H1 (cell line): ENCODE results near the gene LRRC32. TPM values are rescaled to one million over a fixed set of nuclear protein-coding genes. Genes with fewer than 3 reads are reported as not detected.

Experiments used
- CTCF ChIA-PET: fragments of 300-600 bp; sonication (Branson Sonifier 250); formaldehyde crosslinking; loops from one replicate; lab custom pipeline; 2021; ENCODE audit not compliant: partially characterized antibody; lab: Charles Lee
- POLR2A ChIA-PET: fragments of 300-600 bp; sonication (Branson Sonifier 250); formaldehyde crosslinking; loops from one replicate; lab custom pipeline; 2021; ENCODE audit warnings: inconsistent platforms; ENCODE audit not compliant: partially characterized antibody; lab: Charles Lee
- DNase-seq, 2 experiments: peaks; one replicate each; pipeline versions ENCODE4 v3.0.0 to v3.0.0-alpha.2; 2010 to 2022; ENCODE audit warnings: low spot score in 2 of 2, low read depth in 1 of 2, mixed read lengths in 1 of 2
- FAIRE-seq: peaks from 2 replicates; lab custom pipeline; 2011; peaks lifted over from hg19 to GRCh38; lab: Jason Lieb, UNC
- H2AFZ ChIP-seq: 2 replicates; pipeline ENCODE4 v1.8.1; 2012; ENCODE audit warnings: low read length, inconsistent platforms
- H2AK5ac ChIP-seq: 2 replicates; pipeline ENCODE4 v1.6.1; 2013; ENCODE audit warnings: low read depth, low read length
- H2BK120ac ChIP-seq: replicated peaks from 2 replicates; pipeline ENCODE3; 2013; ENCODE audit warnings: low read depth, low read length, inconsistent platforms
- H2BK12ac ChIP-seq: 2 replicates; pipeline ENCODE4 v1.6.1; 2013; ENCODE audit warnings: low read depth, low read length
- H2BK15ac ChIP-seq: 2 replicates; pipeline ENCODE4 v1.6.1; 2013; ENCODE audit warnings: low read length
- H2BK20ac ChIP-seq: 2 replicates; pipeline ENCODE4 v1.6.1; 2013; ENCODE audit warnings: low read length
- H2BK5ac ChIP-seq: 2 replicates; pipeline ENCODE4 v1.6.1; 2013; ENCODE audit warnings: low read depth, low read length
- H3K14ac ChIP-seq: 2 replicates; pipeline ENCODE4 v1.6.1; 2013; ENCODE audit warnings: inconsistent platforms; ENCODE audit not compliant: insufficient read length
- H3K18ac ChIP-seq: 2 replicates; pipeline ENCODE4 v1.6.1; 2013; ENCODE audit warnings: low read length; ENCODE audit errors: extremely low read depth
- H3K23ac ChIP-seq: 2 replicates; pipeline ENCODE4 v1.6.1; 2013; ENCODE audit warnings: inconsistent platforms; ENCODE audit not compliant: insufficient read length
- H3K23me2 ChIP-seq: 2 replicates; pipeline ENCODE4 v1.6.1; 2013; ENCODE audit warnings: low read depth, low read length
- H3K27ac ChIP-seq: 2 replicates; pipeline ENCODE4 v1.6.1; 2011; ENCODE audit warnings: low read depth, low read length, inconsistent platforms
- H3K27me3 ChIP-seq, 4 experiments: replicated peaks in 1 of 4; 1 replicate in 1 of 4; 2 replicates in 3 of 4; pipeline versions ENCODE4 v1.6.1 to v1.8.1; 2011 to 2013; ENCODE audit warnings: low read length in 3 of 4, mild to moderate bottlenecking in 3 of 4, inconsistent platforms in 2 of 4, mixed read lengths in 2 of 4, moderate library complexity in 1 of 4; ENCODE audit not compliant: control insufficient read depth in 3 of 4, insufficient read depth in 3 of 4; ENCODE audit errors: extremely low read depth in 1 of 4
- H3K36me3 ChIP-seq, 4 experiments: 2 replicates each; pipeline versions ENCODE4 v1.6.1 to v1.8.1; 2011 to 2013; ENCODE audit warnings: mild to moderate bottlenecking in 4 of 4, low read length in 3 of 4, moderate library complexity in 2 of 4, control low read depth in 1 of 4, inconsistent platforms in 1 of 4; ENCODE audit not compliant: insufficient read depth in 4 of 4, control insufficient read depth in 2 of 4
- H3K4ac ChIP-seq: replicated peaks from 2 replicates; pipeline ENCODE3; 2013; ENCODE audit warnings: low read length, low read depth, mixed read lengths, inconsistent platforms; ENCODE audit not compliant: insufficient read length
- H3K4me1 ChIP-seq, 4 experiments: replicated peaks in 1 of 4; 1 replicate in 1 of 4; 2 replicates in 3 of 4; pipeline versions ENCODE4 v1.6.1 to v1.8.1; 2011 to 2013; ENCODE audit warnings: low read length in 3 of 4, inconsistent platforms in 2 of 4, mixed read lengths in 1 of 4; ENCODE audit not compliant: insufficient read depth in 4 of 4, control insufficient read depth in 3 of 4
- H3K4me2 ChIP-seq, 2 experiments: 2 replicates each; pipeline versions ENCODE4 v1.6.1 to v1.8.1; 2011 to 2013; ENCODE audit warnings: low read depth in 2 of 2, low read length in 2 of 2, control low read depth in 1 of 2, inconsistent platforms in 1 of 2, mild to moderate bottlenecking in 1 of 2; ENCODE audit not compliant: insufficient read depth in 1 of 2
- H3K4me3 ChIP-seq, 4 experiments: fragments of 200-600, 300-600 bp in 1 of 4; sonication (generic), shearing (Covaris generic), sonication (Bioruptor Twin) in 1 of 4; 2 replicates each; pipeline versions ENCODE4 v1.5.1 to v1.8.1; 2011 to 2016; ENCODE audit warnings: low read length in 4 of 4, low read depth in 3 of 4, control low read depth in 2 of 4, inconsistent platforms in 2 of 4, mild to moderate bottlenecking in 2 of 4, mixed read lengths in 1 of 4, moderate library complexity in 1 of 4; ENCODE audit not compliant: insufficient read depth in 2 of 4; ENCODE audit errors: extremely low read depth in 1 of 4
- H3K56ac ChIP-seq: replicated peaks from 2 replicates; pipeline ENCODE3; 2013; ENCODE audit warnings: low read depth, mild to moderate bottlenecking, mixed read lengths, low read length, inconsistent platforms; ENCODE audit not compliant: insufficient read length
- H3K79me1 ChIP-seq: 2 replicates; pipeline ENCODE4 v1.6.1; 2013; ENCODE audit warnings: low read depth, low read length, control low read depth
- H3K79me2 ChIP-seq, 2 experiments: 2 replicates each; pipeline versions ENCODE4 v1.6.1 to v1.8.1; 2012 to 2013; ENCODE audit warnings: low read length in 2 of 2, mild to moderate bottlenecking in 2 of 2, inconsistent platforms in 1 of 2; ENCODE audit not compliant: insufficient read depth in 2 of 2, control insufficient read depth in 1 of 2
- H3K9ac ChIP-seq, 4 experiments: replicated peaks in 1 of 4; 1 replicate in 1 of 4; 2 replicates in 3 of 4; pipeline versions ENCODE4 v1.6.1 to v1.8.1; 2011 to 2013; ENCODE audit warnings: low read depth in 3 of 4, low read length in 3 of 4, control low read depth in 2 of 4, mild to moderate bottlenecking in 2 of 4, moderate library complexity in 2 of 4, inconsistent platforms in 1 of 4; ENCODE audit errors: extremely low read depth in 1 of 4
- H3K9me3 ChIP-seq, 2 experiments: 2 replicates each; pipeline versions ENCODE4 v1.6.1 to v1.8.1; 2012 to 2013; ENCODE audit warnings: mild to moderate bottlenecking in 2 of 2, moderate library complexity in 2 of 2, control low read depth in 1 of 2, inconsistent platforms in 1 of 2, low read depth in 1 of 2, low read length in 1 of 2, mixed read lengths in 1 of 2; ENCODE audit not compliant: insufficient read depth in 2 of 2
- H4K20me1 ChIP-seq, 2 experiments: replicated peaks in 1 of 2; 2 replicates each; pipeline versions ENCODE3 to v1.8.1; 2011 to 2013; ENCODE audit warnings: inconsistent platforms in 2 of 2, low read length in 2 of 2, mild to moderate bottlenecking in 1 of 2; ENCODE audit not compliant: insufficient read depth in 2 of 2, control insufficient read depth in 1 of 2
- H4K5ac ChIP-seq: 2 replicates; pipeline ENCODE4 v1.6.1; 2013; ENCODE audit warnings: low read length, low read depth, mixed read lengths, inconsistent platforms; ENCODE audit not compliant: insufficient read length
- H4K8ac ChIP-seq: 2 replicates; pipeline ENCODE4 v1.8.0; 2013; ENCODE audit warnings: mild to moderate bottlenecking, moderate library complexity, low read length, inconsistent platforms; ENCODE audit not compliant: insufficient read depth; ENCODE audit errors: extremely low read depth
- H4K91ac ChIP-seq: replicated peaks from 2 replicates; pipeline ENCODE3; 2013; ENCODE audit warnings: low read length, mixed read lengths, inconsistent platforms; ENCODE audit not compliant: insufficient read length
- KDM5A ChIP-seq: fragments of 200-600 bp; IDR thresholded peaks from 2 replicates; pipeline ENCODE4 v1.7.1; 2012; ENCODE audit warnings: mild to moderate bottlenecking, low read length, inconsistent platforms, mixed read lengths
- WGBS, 2 experiments: shearing (Covaris generic) in 1 of 2; methylation state at CpG; one replicate each; pipeline versions ENCODE4 v1.1.6 to v1.1.7; 2013 to 2015; ENCODE audit warnings: low lambda C conversion rate in 2 of 2, mixed read lengths in 2 of 2, inconsistent platforms in 1 of 2, low coverage in 1 of 2, missing lambda C conversion rate in 1 of 2; ENCODE audit not compliant: insufficient replicate concordance in 2 of 2, insufficient coverage in 1 of 2, insufficient read length in 1 of 2; ENCODE audit errors: extremely low coverage in 1 of 2, missing lambda C conversion rate in 1 of 2; 5-methylcytosine and 5-hydroxymethylcytosine counted together
- polyA plus RNA-seq, 7 experiments: library from polyadenylated mRNA; depleted of rRNA in 3 of 7; stranded (reverse) in 5 of 7; unstranded in 2 of 7; fragments of >200 nt in 5 of 7; fragments of 200-250 nt in 2 of 7; gene quantifications; 1 replicate in 5 of 7; 2 replicates in 1 of 7; 4 replicates in 1 of 7; pipeline versions ENCODE4 v1.2.1 to v1.2.3, GENCODE V29; 2011 to 2013; ENCODE audit warnings: missing spikeins in 2 of 7, mixed read lengths in 2 of 7
- total RNA-seq: library from RNA; stranded (reverse); fragmentation: NEBNext Ultra II Directional; extraction: Animal tissue kit (Norgen Biotek cat#: 25700); gene quantifications from 2 replicates; pipeline ENCODE4 v1.2.1, GENCODE V29; 2021
- TF ChIP-seq, protein P1 (sequence below): IDR thresholded peaks from 2 replicates; pipeline ENCODE4 v1.6.1; 2012; ENCODE audit warnings: low read length, inconsistent platforms

The LRRC32 gene
- total and polyA plus RNA-seq, 2 of the 8 experiments (the other 6 are each of a cell fraction or from before 2014, with no cell fraction given) = 0.99 to 1.9 TPM

DNA sequence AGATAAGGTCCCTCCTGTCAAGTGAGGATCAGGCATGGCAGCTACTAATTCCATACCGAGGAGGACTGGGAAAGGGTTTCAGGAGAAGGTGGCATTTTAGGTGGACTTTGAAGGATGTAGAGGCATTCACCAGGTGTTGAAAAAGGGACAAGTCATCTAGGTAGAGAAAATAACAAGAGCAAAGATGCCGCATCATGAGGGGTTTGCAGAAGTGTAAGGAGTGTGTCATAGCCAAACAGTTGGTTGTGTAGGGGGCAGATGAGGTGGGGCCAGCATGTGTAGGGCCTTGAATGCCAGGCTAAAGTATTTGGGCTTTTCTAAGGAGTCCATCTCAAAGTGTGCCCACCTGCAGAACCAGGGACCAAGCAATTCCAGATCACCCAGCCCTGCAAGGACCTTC lies 11.6 kb upstream of the LRRC32 start:
- FAIRE-seq = no peak
- H3K79me2 ChIP-seq = no peaks in the 10 kb centered on the region

More for the DNA sequence above, 11.6 kb upstream of the LRRC32 start:
- no peak for DNase-seq
- Histone ChIP-seq H3K27me3 (no peaks in the 10 kb centered on the region; a peak in 2 of 7 replicates), H3K9me3 (no peaks in the 10 kb centered on the region), H2BK20ac (no peak overlapping the region), H3K4ac (no peak overlapping the region), H3K4me2 (no peak overlapping the region), H3K23ac (no peak overlapping the region), H4K8ac (no peak overlapping the region), H2AK5ac (no peak overlapping the region), H3K56ac (no peak overlapping the region), H4K91ac (no peak overlapping the region), H3K23me2 (peaks cover 2% of the 10 kb centered on the region; the same call in 1 of the 2 replicates), H3K14ac (no peak overlapping the region), H3K18ac (no peak overlapping the region), H3K36me3 (no peaks in the 10 kb centered on the region), H2BK15ac (no peak overlapping the region), H3K9ac (no peak overlapping the region), H4K5ac (no peak overlapping the region), H3K4me1 (peaks cover 2 to 12% (median 10%) of the 10 kb centered on the region in 4 experiments), H3K4me3 (no peak overlapping the region), H2AFZ (no peak overlapping the region), H3K27ac (no peak overlapping the region), H2BK120ac (no peak overlapping the region), H3K79me1 (no peaks in the 10 kb centered on the region), H2BK5ac (no peak overlapping the region), H4K20me1 (no peaks in the 10 kb centered on the region), H2BK12ac (no peak overlapping the region)
- TF ChIP-seq, protein P1, sequence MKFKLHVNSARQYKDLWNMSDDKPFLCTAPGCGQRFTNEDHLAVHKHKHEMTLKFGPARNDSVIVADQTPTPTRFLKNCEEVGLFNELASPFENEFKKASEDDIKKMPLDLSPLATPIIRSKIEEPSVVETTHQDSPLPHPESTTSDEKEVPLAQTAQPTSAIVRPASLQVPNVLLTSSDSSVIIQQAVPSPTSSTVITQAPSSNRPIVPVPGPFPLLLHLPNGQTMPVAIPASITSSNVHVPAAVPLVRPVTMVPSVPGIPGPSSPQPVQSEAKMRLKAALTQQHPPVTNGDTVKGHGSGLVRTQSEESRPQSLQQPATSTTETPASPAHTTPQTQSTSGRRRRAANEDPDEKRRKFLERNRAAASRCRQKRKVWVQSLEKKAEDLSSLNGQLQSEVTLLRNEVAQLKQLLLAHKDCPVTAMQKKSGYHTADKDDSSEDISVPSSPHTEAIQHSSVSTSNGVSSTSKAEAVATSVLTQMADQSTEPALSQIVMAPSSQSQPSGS = no peak
- TF ChIP-seq KDM5A = no peak
- POLR2A ChIA-PET = no interaction called here
- CTCF ChIA-PET = interaction anchor here (0.8 to 8.7 kb wide), 13 partner anchors 9 to 126 kb away, joined by 3 to 62 read pairs (median 5); no protein-coding TSS in a partner anchor
- whole genome bisulfite sequencing, 2 experiments = 87% methylated on average over 2 of the region's 2 CpGs; no CpG with 5 or more reads in 1 of the 2 experiments
